ENCODE data around the gene ZFAND3. TPM values are rescaled to one million over a fixed set of nuclear protein-coding genes. Genes with fewer than 3 reads are reported as not detected.

Gene ZFAND3
- polyA plus RNA-seq, 1 experiment, result 15.5 TPM

DNA sequence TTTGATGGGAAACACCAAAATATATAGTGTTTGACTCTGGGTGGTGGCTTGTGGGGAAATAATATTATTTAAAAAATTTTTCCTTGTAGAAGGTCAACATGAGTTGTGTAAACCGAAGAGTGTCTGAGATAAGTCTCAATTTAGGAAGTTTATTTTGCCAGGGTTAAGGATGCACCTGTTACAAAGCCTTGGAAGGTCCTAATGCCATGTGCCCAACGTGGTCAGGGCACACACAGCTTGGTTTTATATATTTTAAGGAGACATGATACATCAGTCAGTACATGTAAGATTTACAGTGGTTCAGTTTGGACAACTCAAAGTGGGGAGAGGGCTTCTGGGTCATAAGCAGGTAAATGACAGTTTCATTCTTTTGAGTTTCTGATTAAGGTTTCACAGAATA, 162.1 kb downstream of the ZFAND3 start:
- Histone ChIP-seq H3K27ac (ENCODE audit: low read depth, low read length) (no peak overlapping the region), H3K27me3 (ENCODE audit: control insufficient read depth, insufficient read depth, low read length) (no peaks in the 10 kb centered on the region), H3K4me3 (ENCODE audit: low read depth, low read length) (no peak overlapping the region), H3K9me3 (ENCODE audit: control insufficient read depth, insufficient read depth, low read length) (no peaks in the 10 kb centered on the region)
- ChIA-PET CTCF (interaction anchor here (0.6 kb wide), 1 partner anchor 62 kb away, joined by 5 read pairs; no protein-coding TSS in a partner anchor), POLR2A (no interaction called here)
- no peak for DNase-seq (ENCODE audit: low read depth, low spot score)
- TF ChIP-seq, protein P1, sequence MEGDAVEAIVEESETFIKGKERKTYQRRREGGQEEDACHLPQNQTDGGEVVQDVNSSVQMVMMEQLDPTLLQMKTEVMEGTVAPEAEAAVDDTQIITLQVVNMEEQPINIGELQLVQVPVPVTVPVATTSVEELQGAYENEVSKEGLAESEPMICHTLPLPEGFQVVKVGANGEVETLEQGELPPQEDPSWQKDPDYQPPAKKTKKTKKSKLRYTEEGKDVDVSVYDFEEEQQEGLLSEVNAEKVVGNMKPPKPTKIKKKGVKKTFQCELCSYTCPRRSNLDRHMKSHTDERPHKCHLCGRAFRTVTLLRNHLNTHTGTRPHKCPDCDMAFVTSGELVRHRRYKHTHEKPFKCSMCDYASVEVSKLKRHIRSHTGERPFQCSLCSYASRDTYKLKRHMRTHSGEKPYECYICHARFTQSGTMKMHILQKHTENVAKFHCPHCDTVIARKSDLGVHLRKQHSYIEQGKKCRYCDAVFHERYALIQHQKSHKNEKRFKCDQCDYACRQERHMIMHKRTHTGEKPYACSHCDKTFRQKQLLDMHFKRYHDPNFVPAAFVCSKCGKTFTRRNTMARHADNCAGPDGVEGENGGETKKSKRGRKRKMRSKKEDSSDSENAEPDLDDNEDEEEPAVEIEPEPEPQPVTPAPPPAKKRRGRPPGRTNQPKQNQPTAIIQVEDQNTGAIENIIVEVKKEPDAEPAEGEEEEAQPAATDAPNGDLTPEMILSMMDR (IDR thresholded peaks at IDR 0.05; ENCODE audit: low read depth, low read length), result no peak

DNA sequence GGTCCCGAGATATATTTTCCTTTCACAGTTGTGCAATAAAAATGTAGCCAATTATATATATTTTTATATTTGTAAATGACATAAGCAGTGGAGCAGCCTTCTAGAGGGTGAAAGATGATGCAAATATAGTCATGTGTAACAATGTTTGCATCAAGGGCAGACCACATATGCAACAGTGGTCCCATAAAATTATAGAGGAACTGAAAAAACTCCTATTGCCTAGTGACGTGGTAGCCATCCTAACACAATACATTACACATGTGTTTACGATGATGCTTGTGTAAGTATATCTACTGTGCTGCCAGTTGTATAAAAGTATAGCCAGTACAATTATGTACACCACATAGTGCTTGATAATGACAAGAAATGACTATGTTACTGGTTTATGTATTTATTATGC, 162.8 kb downstream of the ZFAND3 start:
- DNase-seq (ENCODE audit: low read depth, low spot score), result no peak
- ChIA-PET POLR2A (no interaction called here), CTCF (interaction anchor here (0.6 to 1.0 kb wide), 3 partner anchors 51 to 191 kb away, joined by 3 to 5 read pairs (median 3); no protein-coding TSS in a partner anchor)

DNA sequence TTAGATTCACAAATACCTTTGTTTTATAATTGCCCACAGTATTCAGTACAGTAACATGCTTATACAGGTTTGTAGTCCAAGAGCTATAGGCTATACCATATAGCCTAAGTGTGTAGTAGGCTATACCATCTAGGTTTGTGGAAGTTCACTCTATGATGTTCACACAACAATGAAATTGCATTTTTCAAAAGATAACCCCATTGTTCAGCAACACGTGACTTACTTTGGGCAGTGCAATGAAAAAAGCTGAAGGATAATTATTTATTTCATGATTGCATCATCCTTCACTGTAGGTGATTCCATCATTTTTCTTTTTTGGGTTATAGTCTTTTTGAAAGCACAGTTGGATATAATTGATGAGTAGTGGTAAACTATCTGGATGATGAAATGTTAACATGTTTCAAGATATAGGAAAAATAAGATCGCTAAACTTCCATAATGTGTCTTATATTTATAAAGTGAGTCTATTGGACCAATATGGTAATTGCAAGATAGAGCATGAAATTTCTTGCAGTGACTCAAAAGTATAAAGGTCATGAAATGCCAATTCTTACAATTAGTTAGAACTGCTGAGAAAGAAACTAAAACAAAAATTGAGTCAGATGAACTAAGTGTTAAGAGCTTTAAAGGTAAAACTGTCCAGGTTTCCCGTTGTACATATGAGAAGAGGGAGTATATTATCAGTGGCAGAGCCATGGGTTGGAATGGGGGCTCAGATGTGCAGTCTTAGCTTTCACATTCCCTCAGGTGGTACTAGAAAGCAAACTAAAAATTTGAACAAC, 164.4 kb downstream of the ZFAND3 start:
- TF ChIP-seq, protein P1 (IDR thresholded peaks at IDR 0.05; ENCODE audit: low read depth, low read length), result no peak
- CTCF ChIA-PET, result interaction anchor here (0.6 to 1.0 kb wide), 2 partner anchors 193 to 499 kb away, joined by 4 read pairs; no protein-coding TSS in a partner anchor
- POLR2A ChIA-PET, result no interaction called here

More for the DNA sequence above, 162.8 kb downstream of the ZFAND3 start:
- Histone ChIP-seq H3K27ac (ENCODE audit: low read depth, low read length) (no peak overlapping the region), H3K4me3 (ENCODE audit: low read depth, low read length) (no peak overlapping the region), H3K27me3 (ENCODE audit: control insufficient read depth, insufficient read depth, low read length) (no peaks in the 10 kb centered on the region), H3K9me3 (ENCODE audit: control insufficient read depth, insufficient read depth, low read length) (no peaks in the 10 kb centered on the region)
- TF ChIP-seq, protein P1 (IDR thresholded peaks at IDR 0.05; ENCODE audit: low read depth, low read length), result no peak

DNA sequence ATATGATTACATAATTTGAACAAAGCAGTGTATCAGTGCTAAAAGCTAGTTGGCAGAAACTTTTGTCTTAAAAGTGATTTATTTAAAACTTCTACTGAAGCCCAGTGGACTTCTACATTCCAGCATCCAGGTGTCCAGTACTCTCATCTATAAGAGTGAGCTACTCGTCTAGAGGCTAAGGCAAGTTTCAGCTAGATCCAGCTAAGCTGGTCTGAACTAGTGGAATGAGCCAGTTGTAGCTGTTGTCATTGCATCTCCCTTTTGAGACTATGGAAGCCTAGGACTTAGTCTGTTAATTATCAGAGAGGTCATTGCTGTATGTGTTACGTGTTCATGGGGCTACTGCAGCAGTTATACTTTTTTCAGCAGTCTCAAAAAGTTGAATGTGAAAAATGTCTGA, 165.1 kb downstream of the ZFAND3 start:
- TF ChIP-seq, protein P1 (IDR thresholded peaks at IDR 0.05; ENCODE audit: low read depth, low read length), result no peak
- ChIA-PET POLR2A (no interaction called here), CTCF (interaction anchor here (1.0 kb wide), 1 partner anchor 193 kb away, joined by 4 read pairs; no protein-coding TSS in a partner anchor)
- Histone ChIP-seq H3K27me3 (ENCODE audit: control insufficient read depth, insufficient read depth, low read length) (no peaks in the 10 kb centered on the region), H3K9me3 (ENCODE audit: control insufficient read depth, insufficient read depth, low read length) (no peaks in the 10 kb centered on the region), H3K27ac (ENCODE audit: low read depth, low read length) (no peak overlapping the region), H3K4me3 (ENCODE audit: low read depth, low read length) (no peak overlapping the region)
- DNase-seq (ENCODE audit: low read depth, low spot score), result no peak

More for the DNA sequence above, 164.4 kb downstream of the ZFAND3 start:
- H3K4me3 ChIP-seq (ENCODE audit: low read depth, low read length), result no peak overlapping the region
- no peak for DNase-seq (ENCODE audit: low read depth, low spot score)
- no peaks in the 10 kb centered on the region for H3K27me3 ChIP-seq (ENCODE audit: control insufficient read depth, insufficient read depth, low read length)
- no peak overlapping the region for H3K27ac ChIP-seq (ENCODE audit: low read depth, low read length)
- H3K9me3 ChIP-seq (ENCODE audit: control insufficient read depth, insufficient read depth, low read length), result no peaks in the 10 kb centered on the region

DNA sequence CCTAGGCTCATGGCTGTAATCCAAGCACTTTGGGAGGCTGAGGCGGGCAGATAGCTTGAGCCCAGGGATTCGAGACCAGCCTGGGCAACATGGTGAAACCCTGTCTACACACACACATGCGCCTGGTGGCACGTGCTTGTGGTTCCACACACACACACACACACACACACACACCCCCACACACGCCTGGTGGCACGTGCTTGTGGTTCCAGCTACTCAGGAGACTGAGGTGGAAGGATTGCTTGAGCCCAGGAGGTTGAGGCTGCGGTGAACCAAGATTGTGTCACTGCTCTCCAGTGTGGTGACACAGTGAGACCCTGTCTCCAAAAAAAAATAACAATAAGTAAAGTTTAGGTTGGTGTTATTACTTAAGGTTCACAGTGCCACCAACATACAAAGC, 165.8 kb downstream of the ZFAND3 start:
- no peak overlapping the region for H3K27ac ChIP-seq (ENCODE audit: low read depth, low read length)
- DNase-seq (ENCODE audit: low read depth, low spot score), result no peak
- H3K4me3 ChIP-seq (ENCODE audit: low read depth, low read length), result no peak overlapping the region
- no peaks in the 10 kb centered on the region for H3K9me3 ChIP-seq (ENCODE audit: control insufficient read depth, insufficient read depth, low read length)
- TF ChIP-seq, protein P1 (IDR thresholded peaks at IDR 0.05; ENCODE audit: low read depth, low read length), result no peak
- ChIA-PET CTCF (no interaction called here), POLR2A (no interaction called here)
- no peaks in the 10 kb centered on the region for H3K27me3 ChIP-seq (ENCODE audit: control insufficient read depth, insufficient read depth, low read length)

All from AG04450 (cell line).